GM19035 (cell line): Measurements from ENCODE around the gene RIN3.
"Not testable (repeated sequence)": the region's sequence is repeated elsewhere in the genome, so short reads cannot be mapped to it uniquely, and the experiment has no call there.

Source experiments
- ATAC-seq: cut with Tn5 transposase; IDR thresholded peaks from one replicate; pipeline ENCODE4 v1.9.1; 2021; ENCODE audit not compliant: unreplicated experiment

Gene RIN3

GRCh38 chr14:92622311-92622710 lies 108.7 kb downstream of the RIN3 start:
- ATAC-seq = no peak

GRCh38 chr14:92624764-92625163 lies 111.2 kb downstream of the RIN3 start:
- ATAC-seq = no peak

- ATAC-seq = no peak
These were observed 111.6 kb downstream of the RIN3 start for GRCh38 chr14:92625213-92625612.

GRCh38 chr14:92626041-92626440 lies 112.5 kb downstream of the RIN3 start:
- ATAC-seq = no peak

- no peak for ATAC-seq
These were observed 114.2 kb downstream of the RIN3 start for GRCh38 chr14:92627707-92628215.

GRCh38 chr14:92628636-92629035 lies 115.1 kb downstream of the RIN3 start:
- no peak for ATAC-seq

GRCh38 chr14:92630367-92630766 lies 116.8 kb downstream of the RIN3 start:
- no peak for ATAC-seq

- ATAC-seq = no peak
These were observed 117.5 kb downstream of the RIN3 start for GRCh38 chr14:92631098-92631497.

- ATAC-seq = no peak
These were observed 119.1 kb downstream of the RIN3 start for GRCh38 chr14:92632546-92633273.

- no peak for ATAC-seq
These were observed 119.7 kb downstream of the RIN3 start for GRCh38 chr14:92633274-92633616.

GRCh38 chr14:92633724-92634123 lies 120.1 kb downstream of the RIN3 start:
- no peak for ATAC-seq

- ATAC-seq = no peak
These were observed 121.5 kb downstream of the RIN3 start for GRCh38 chr14:92635031-92635430.

- no peak for ATAC-seq
These were observed 122.3 kb downstream of the RIN3 start for GRCh38 chr14:92635896-92636295.

GRCh38 chr14:92637228-92637627 lies 123.6 kb downstream of the RIN3 start:
- ATAC-seq = no peak

GRCh38 chr14:92637864-92638263 lies 124.3 kb downstream of the RIN3 start:
- ATAC-seq = no peak

- ATAC-seq = no peak
These were observed 124.7 kb downstream of the RIN3 start for GRCh38 chr14:92638266-92638665.

GRCh38 chr14:92638904-92639303 lies 125.3 kb downstream of the RIN3 start:
- ATAC-seq = no peak

GRCh38 chr14:92639472-92640117 lies 126.0 kb downstream of the RIN3 start:
- ATAC-seq = not testable (repeated sequence)

GRCh38 chr14:92641306-92641705 lies 127.7 kb downstream of the RIN3 start:
- ATAC-seq = no peak

- no peak for ATAC-seq
These were observed 130.8 kb downstream of the RIN3 start for GRCh38 chr14:92644171-92644969.

- no peak for ATAC-seq
These were observed 131.5 kb downstream of the RIN3 start for GRCh38 chr14:92644970-92645515.
